Suprapubic skin (tissue), 4 donors: Measurements from ENCODE around the gene ARVCF.

Experiments
- POLR2A ChIP-seq, 2 donors: fragments of 450-650 bp; IDR thresholded peaks; one replicate each; pipeline ENCODE4 v1.6.1; 2017; ENCODE audit warnings: antibody characterized with exemption in 2 of 2, mild to moderate bottlenecking in 2 of 2, moderate library complexity in 2 of 2
- POLR2AphosphoS5 ChIP-seq, 3 donors: sonication (generic); formaldehyde crosslinking; IDR thresholded peaks; one replicate each; pipeline ENCODE4 v1.6.1; 2017; ENCODE audit warnings: antibody characterized with exemption in 3 of 3

- TF ChIP-seq POLR2A (IDR thresholded peaks at IDR 0.05) = no peak
- no peak for TF ChIP-seq POLR2AphosphoS5 (IDR thresholded peaks at IDR 0.05)
Measured at GRCh38 chr22:19966908-19967750, 49.5 kb downstream of the ARVCF start.
